ENCODE measurements around the gene CCL20. TPM values are rescaled to one million over a fixed set of nuclear protein-coding genes. Genes with fewer than 3 reads are reported as not detected.

The CCL20 gene
- total RNA-seq, 2 donors from 2014 or later = not detected

DNA sequence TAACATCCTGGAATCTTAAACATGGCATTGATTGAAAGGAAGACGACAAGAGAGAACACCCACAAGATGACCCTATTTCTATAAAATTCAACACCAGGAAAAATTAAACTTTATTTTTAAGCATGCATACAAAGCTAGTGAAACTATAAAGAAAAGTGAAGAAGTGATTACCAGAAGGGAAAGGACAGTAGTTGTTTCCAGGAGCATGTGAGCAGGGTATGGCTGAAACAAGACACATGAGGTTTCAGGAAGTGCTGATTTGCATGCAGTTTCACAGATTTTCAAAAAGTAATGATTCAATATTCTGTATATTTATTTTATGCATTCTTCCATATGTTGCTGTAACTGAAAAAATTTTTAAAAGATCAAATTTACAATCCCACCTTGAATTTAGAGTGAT is 33.2 kb downstream of the CCL20 start:
- H3K9me3 Mint-ChIP-seq = no peaks in the 10 kb centered on the region

DNA sequence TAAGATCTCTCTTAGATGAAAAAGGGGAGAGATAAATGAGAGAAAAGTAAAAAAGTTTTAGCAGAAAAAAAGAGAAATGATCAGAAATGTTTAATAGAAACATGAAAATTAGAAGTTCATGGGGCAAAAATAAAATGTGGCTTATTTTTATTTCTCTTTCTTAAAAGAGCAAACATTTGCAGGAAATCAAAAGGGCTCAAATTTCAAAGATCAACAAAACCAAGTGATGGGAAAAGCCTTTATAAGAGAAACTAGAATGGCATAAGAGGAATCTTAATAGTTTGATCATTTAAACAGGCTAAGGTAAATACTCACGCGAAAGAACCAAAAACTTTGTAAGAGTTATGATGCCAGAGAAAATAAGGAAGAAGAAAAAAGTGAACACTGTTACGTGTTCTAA is 34.5 kb downstream of the CCL20 start:
- H3K36me3 Mint-ChIP-seq (ENCODE audit: low read depth) = no peaks in the 10 kb centered on the region
- H3K4me3 Mint-ChIP-seq = no peak overlapping the region
- WGBS, 2 experiments (ENCODE audit: insufficient coverage in 1 of 2, insufficient read length in 1 of 2) = 61 to 65% methylated on average over 3 of the region's 3 CpGs
- Histone ChIP-seq H3K9me3 (ENCODE audit: control insufficient read depth, low read length) (no peaks in the 10 kb centered on the region), H3K36me3 (ENCODE audit: control insufficient read depth, insufficient read depth, low read length) (no peaks in the 10 kb centered on the region), H3K27me3 (ENCODE audit: control insufficient read depth, insufficient read depth, low read length, poor library complexity, severe bottlenecking) (no peaks in the 10 kb centered on the region), H3K9ac (ENCODE audit: extremely low read depth, low read length, poor library complexity, severe bottlenecking) (no peak overlapping the region), H3K27ac (ENCODE audit: low read depth, low read length) (no peak overlapping the region), H3K4me3 (ENCODE audit: low read length) (no peak overlapping the region), H3K4me1 (ENCODE audit: control insufficient read depth, insufficient read depth, low read length) (no peaks in the 10 kb centered on the region)
- H3K27me3 Mint-ChIP-seq (ENCODE audit: insufficient read depth) = no peaks in the 10 kb centered on the region
- no peak for DNase-seq
- no peaks in the 10 kb centered on the region for H3K9me3 Mint-ChIP-seq
- peaks cover 6% of the 10 kb centered on the region for H3K4me1 Mint-ChIP-seq
- TF ChIP-seq, protein P1, sequence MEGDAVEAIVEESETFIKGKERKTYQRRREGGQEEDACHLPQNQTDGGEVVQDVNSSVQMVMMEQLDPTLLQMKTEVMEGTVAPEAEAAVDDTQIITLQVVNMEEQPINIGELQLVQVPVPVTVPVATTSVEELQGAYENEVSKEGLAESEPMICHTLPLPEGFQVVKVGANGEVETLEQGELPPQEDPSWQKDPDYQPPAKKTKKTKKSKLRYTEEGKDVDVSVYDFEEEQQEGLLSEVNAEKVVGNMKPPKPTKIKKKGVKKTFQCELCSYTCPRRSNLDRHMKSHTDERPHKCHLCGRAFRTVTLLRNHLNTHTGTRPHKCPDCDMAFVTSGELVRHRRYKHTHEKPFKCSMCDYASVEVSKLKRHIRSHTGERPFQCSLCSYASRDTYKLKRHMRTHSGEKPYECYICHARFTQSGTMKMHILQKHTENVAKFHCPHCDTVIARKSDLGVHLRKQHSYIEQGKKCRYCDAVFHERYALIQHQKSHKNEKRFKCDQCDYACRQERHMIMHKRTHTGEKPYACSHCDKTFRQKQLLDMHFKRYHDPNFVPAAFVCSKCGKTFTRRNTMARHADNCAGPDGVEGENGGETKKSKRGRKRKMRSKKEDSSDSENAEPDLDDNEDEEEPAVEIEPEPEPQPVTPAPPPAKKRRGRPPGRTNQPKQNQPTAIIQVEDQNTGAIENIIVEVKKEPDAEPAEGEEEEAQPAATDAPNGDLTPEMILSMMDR (conservative IDR thresholded peaks at IDR 0.05) = no peak
- H3K27ac Mint-ChIP-seq = no peak overlapping the region

More for the DNA sequence above, 33.2 kb downstream of the CCL20 start:
- TF ChIP-seq, protein P1 (conservative IDR thresholded peaks at IDR 0.05) = no peak
- Histone ChIP-seq H3K4me1 (ENCODE audit: control insufficient read depth, insufficient read depth, low read length) (no peaks in the 10 kb centered on the region), H3K9me3 (ENCODE audit: control insufficient read depth, low read length) (no peaks in the 10 kb centered on the region), H3K9ac (ENCODE audit: extremely low read depth, low read length, poor library complexity, severe bottlenecking) (no peak overlapping the region), H3K36me3 (ENCODE audit: control insufficient read depth, insufficient read depth, low read length) (no peaks in the 10 kb centered on the region), H3K4me3 (ENCODE audit: low read length) (no peak overlapping the region), H3K27ac (ENCODE audit: low read depth, low read length) (no peak overlapping the region), H3K27me3 (ENCODE audit: control insufficient read depth, insufficient read depth, low read length, poor library complexity, severe bottlenecking) (no peaks in the 10 kb centered on the region)
- whole genome bisulfite sequencing, 2 experiments (ENCODE audit: insufficient coverage in 1 of 2, insufficient read length in 1 of 2) = 100% methylated on average over 1 of the region's 1 CpG; no CpG with 5 or more reads in 1 of the 2 experiments
- H3K4me3 Mint-ChIP-seq = no peak overlapping the region
- no peak for DNase-seq
- H3K36me3 Mint-ChIP-seq (ENCODE audit: low read depth) = no peaks in the 10 kb centered on the region
- H3K27me3 Mint-ChIP-seq (ENCODE audit: insufficient read depth) = no peaks in the 10 kb centered on the region
- H3K27ac Mint-ChIP-seq = no peak overlapping the region
- peaks cover 6% of the 10 kb centered on the region for H3K4me1 Mint-ChIP-seq

DNA sequence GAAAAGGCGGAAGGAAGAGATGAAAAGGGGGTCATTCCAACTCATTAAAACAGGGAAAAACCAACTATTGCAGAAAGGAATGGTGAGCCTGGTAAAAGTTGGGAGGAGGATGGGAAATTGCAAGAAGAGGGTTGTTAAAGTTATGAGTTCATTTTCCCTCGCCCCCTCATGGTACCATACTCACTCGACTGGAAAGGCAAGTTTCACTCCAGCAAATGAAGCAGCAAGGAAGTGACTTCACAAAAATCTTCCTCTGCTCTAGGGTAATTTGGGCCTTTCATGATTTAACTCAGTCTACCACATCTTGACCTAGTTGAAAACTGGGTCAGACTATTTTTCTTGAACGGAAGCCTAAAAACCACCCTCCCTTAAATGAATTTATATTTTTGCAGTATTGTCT is 34.9 kb downstream of the CCL20 start:
- H3K4me1 ChIP-seq (ENCODE audit: control insufficient read depth, insufficient read depth, low read length) = no peaks in the 10 kb centered on the region
- no peak overlapping the region for H3K27ac Mint-ChIP-seq
- no peak for DNase-seq

More for the DNA sequence above, 34.9 kb downstream of the CCL20 start:
- Histone ChIP-seq H3K9me3 (ENCODE audit: control insufficient read depth, low read length) (no peaks in the 10 kb centered on the region), H3K27ac (ENCODE audit: low read depth, low read length) (no peak overlapping the region), H3K36me3 (ENCODE audit: control insufficient read depth, insufficient read depth, low read length) (no peaks in the 10 kb centered on the region), H3K4me3 (ENCODE audit: low read length) (no peak overlapping the region), H3K27me3 (ENCODE audit: control insufficient read depth, insufficient read depth, low read length, poor library complexity, severe bottlenecking) (no peaks in the 10 kb centered on the region), H3K9ac (ENCODE audit: extremely low read depth, low read length, poor library complexity, severe bottlenecking) (no peak overlapping the region)
- no peaks in the 10 kb centered on the region for H3K9me3 Mint-ChIP-seq
- no peak overlapping the region for H3K4me3 Mint-ChIP-seq
- peaks cover 6% of the 10 kb centered on the region for H3K4me1 Mint-ChIP-seq
- 88% methylated on average over 4 of the region's 4 CpGs; no CpG with 5 or more reads in 1 of the 2 experiments for WGBS, 2 experiments (ENCODE audit: insufficient coverage in 1 of 2, insufficient read length in 1 of 2)
- H3K27me3 Mint-ChIP-seq (ENCODE audit: insufficient read depth) = no peaks in the 10 kb centered on the region
- H3K36me3 Mint-ChIP-seq (ENCODE audit: low read depth) = no peaks in the 10 kb centered on the region
- TF ChIP-seq, protein P1 (conservative IDR thresholded peaks at IDR 0.05) = no peak

All from endodermal cell (in vitro differentiated cells).